K562 (cell line): ENCODE measurements around the gene HFE. TPM values are rescaled to one million over a fixed set of nuclear protein-coding genes. Genes with fewer than 3 reads are reported as not detected.

Experiments used
- ARHGAP35 ChIP-seq: fragments of 450-650 bp; IDR thresholded peaks from 2 replicates; pipeline ENCODE4 v1.6.1; 2018; ENCODE audit not compliant: partially characterized antibody
- ARNT ChIP-seq, 2 experiments: fragments of 450-650 bp; IDR thresholded peaks; 2 replicates each; pipeline ENCODE4 v1.6.1; 2016; ENCODE audit warnings: mild to moderate bottlenecking in 1 of 2
- ATF4 ChIP-seq: fragments of 450-650 bp; formaldehyde crosslinking; IDR thresholded peaks from 2 replicates; pipeline ENCODE4 v1.4.0; 2022; ENCODE audit warnings: mild to moderate bottlenecking, moderate library complexity
- CBX2 ChIP-seq: fragments of 200-600 bp; sonication (generic); IDR thresholded peaks from one replicate; pipeline ENCODE4 v1.6.1; 2012; ENCODE audit warnings: mild to moderate bottlenecking, low read length, inconsistent platforms; ENCODE audit not compliant: insufficient read depth, poor library complexity, severe bottlenecking
- CREB1 ChIP-seq, 2 experiments: sonication (generic) in 1 of 2; formaldehyde crosslinking in 1 of 2; IDR thresholded peaks; 2 replicates each; pipeline versions ENCODE4 v1.6.1 to v1.8.0; 2012 to 2022; ENCODE audit warnings: inconsistent platforms in 1 of 2, mild to moderate bottlenecking in 1 of 2, missing genetic modification reagents in 1 of 2, moderate library complexity in 1 of 2
- EZH2 ChIP-seq: IDR thresholded peaks from 2 replicates; pipeline ENCODE4 v1.6.1; 2012; ENCODE audit warnings: low read depth, mild to moderate bottlenecking, inconsistent platforms, low read length, borderline replicate concordance
- FOSL1 ChIP-seq: fragments of 200-800 bp; sonication (Bioruptor generic); conservative IDR thresholded peaks from 2 replicates; pipeline ENCODE4 v1.6.1; 2016; ENCODE audit warnings: missing genetic modification characterization, missing compliant biosample characterization
- FOXK1 ChIP-seq: sonication (generic); formaldehyde crosslinking; IDR thresholded peaks from 2 replicates; pipeline ENCODE4 v1.8.0; 2022; ENCODE audit warnings: missing genetic modification reagents, mild to moderate bottlenecking, borderline replicate concordance
- GABPB2 ChIP-seq: fragments of 250-450 bp; sonication (Bioruptor Pico); conservative IDR thresholded peaks from 2 replicates; pipeline ENCODE4 v1.5.1; 2021; ENCODE audit warnings: mild to moderate bottlenecking
- HNRNPL ChIP-seq: fragments of 200-400 bp; formaldehyde crosslinking; IDR thresholded peaks from 2 replicates; pipeline ENCODE4 v1.6.1; 2017; ENCODE audit warnings: low read depth, mild to moderate bottlenecking, low read length
- MYNN ChIP-seq, 2 experiments: sonication (generic); formaldehyde crosslinking in 1 of 2; IDR thresholded peaks; 2 replicates each; pipeline versions ENCODE4 v1.5.0 to v1.6.1; 2016 to 2020; ENCODE audit warnings: antibody characterized with exemption in 1 of 2, missing genetic modification reagents in 1 of 2
- NR2F6 ChIP-seq: fragments of 450-650 bp; formaldehyde crosslinking; IDR thresholded peaks from 2 replicates; pipeline ENCODE4 v1.4.0; 2020; ENCODE audit warnings: mild to moderate bottlenecking
- PTRF ChIP-seq: fragments of 450-650 bp; IDR thresholded peaks from 2 replicates; pipeline ENCODE4 v1.6.1; 2016; ENCODE audit warnings: mild to moderate bottlenecking, missing genetic modification characterization, missing compliant biosample characterization
- RAD51 ChIP-seq: fragments of 450-650 bp; IDR thresholded peaks from 2 replicates; pipeline ENCODE4 v1.7.1; 2016; ENCODE audit warnings: low read depth, mild to moderate bottlenecking, borderline replicate concordance
- RBM15 ChIP-seq: fragments of 200-400 bp; formaldehyde crosslinking; IDR thresholded peaks from 2 replicates; pipeline ENCODE4 v1.6.1; 2018; ENCODE audit warnings: mild to moderate bottlenecking, low read length, moderate library complexity; ENCODE audit not compliant: insufficient read depth
- SMAD4 ChIP-seq: fragments of 250-450 bp; sonication (Bioruptor Pico); conservative IDR thresholded peaks from 2 replicates; pipeline ENCODE4 v1.8.0; 2021; ENCODE audit warnings: inconsistent platforms, mild to moderate bottlenecking, moderate library complexity
- SNRNP70 ChIP-seq: fragments of 200-400 bp; formaldehyde crosslinking; optimal IDR thresholded peaks from 2 replicates; pipeline ENCODE3; 2017; ENCODE audit warnings: low read depth, low read length
- STAG1 ChIP-seq: sonication (generic); formaldehyde crosslinking; IDR thresholded peaks from 2 replicates; pipeline ENCODE4 v1.5.0; 2020; ENCODE audit warnings: missing genetic modification reagents, borderline replicate concordance
- TAF15 ChIP-seq: fragments of 200-400 bp; formaldehyde crosslinking; IDR thresholded peaks from 2 replicates; pipeline ENCODE4 v1.6.1; 2017; ENCODE audit warnings: mild to moderate bottlenecking, low read depth, low read length, moderate library complexity
- TEAD1 ChIP-seq, 2 experiments: fragments of 450-650 bp in 1 of 2; sonication (generic) in 1 of 2; formaldehyde crosslinking; IDR thresholded peaks; 2 replicates each; pipeline versions ENCODE4 v1.4.0 to v1.8.0; 2020 to 2022; ENCODE audit warnings: mild to moderate bottlenecking in 2 of 2, missing genetic modification reagents in 1 of 2
- TFAP4 ChIP-seq: sonication (generic); formaldehyde crosslinking; IDR thresholded peaks from 2 replicates; pipeline ENCODE4 v1.8.0; 2022; ENCODE audit warnings: missing genetic modification reagents, mild to moderate bottlenecking, moderate library complexity, borderline replicate concordance
- TRIM28 ChIP-seq: fragments of 450-650 bp; IDR thresholded peaks from 2 replicates; pipeline ENCODE4 v1.6.1; 2017
- USF1 ChIP-seq: sonication (generic); formaldehyde crosslinking; IDR thresholded peaks from 2 replicates; pipeline ENCODE4 v1.9.0; 2022; ENCODE audit warnings: mild to moderate bottlenecking, missing genetic modification reagents
- ZNF24 ChIP-seq: fragments of 450-650 bp; IDR thresholded peaks from 2 replicates; pipeline ENCODE4 v1.6.1; 2016
- ZNF253 ChIP-seq: fragments of 250-450 bp; sonication (Bioruptor Pico); conservative IDR thresholded peaks from 2 replicates; pipeline ENCODE4 v1.6.1; 2021; ENCODE audit warnings: mild to moderate bottlenecking
- ZNF274 ChIP-seq: IDR thresholded peaks from 2 replicates; pipeline ENCODE4 v1.6.1; 2011; ENCODE audit warnings: low read depth, mild to moderate bottlenecking, low read length, moderate library complexity, borderline replicate concordance
- ZNF449 ChIP-seq: fragments of 250-450 bp; sonication (Bioruptor Pico); IDR thresholded peaks from 2 replicates; pipeline ENCODE4 v1.8.0; 2022; ENCODE audit warnings: moderate library complexity, mild to moderate bottlenecking, inconsistent platforms
- ZNF695 ChIP-seq: fragments of 450-650 bp; formaldehyde crosslinking; IDR thresholded peaks from 2 replicates; pipeline ENCODE4 v1.4.0; 2020; ENCODE audit warnings: mild to moderate bottlenecking, moderate library complexity
- polyA plus RNA-seq, 8 experiments: library from polyadenylated mRNA; depleted of rRNA in 4 of 8; stranded (reverse) in 5 of 8; unstranded in 3 of 8; fragments of >200 nt; fragmentation: Nextera tagmentation in 2 of 8; fragmentation: Illumina TruSeq in 1 of 8; extraction: Ambion mirVana in 2 of 8; extraction: Trizol in 1 of 8; gene quantifications; 2 replicates each; pipeline versions ENCODE4 v1.2.1 to v1.2.3, GENCODE V29; 2011 to 2014; ENCODE audit warnings: inconsistent platforms in 1 of 8, missing spikeins in 1 of 8
- total RNA-seq, 7 experiments: library from RNA; depleted of rRNA in 6 of 7; stranded (reverse); fragments of >200 nt in 6 of 7; fragmentation: Illumina TruSeq in 2 of 7; extraction: Trizol in 2 of 7; gene quantifications; 2 replicates each; pipeline versions ENCODE4 v1.2.1 to v1.2.3, GENCODE V29; 2011 to 2021; ENCODE audit warnings: low replicate concordance in 1 of 7

Gene HFE
- total and polyA plus RNA-seq, 9 of the 15 experiments (the other 6 are each of a cell fraction or from before 2014, with no cell fraction given): 0.14 to 1.2 (median 0.76) TPM

GRCh38 chr6:26065952-26066380 is 21.3 kb upstream of the HFE start (continued):
- TF ChIP-seq FOXK1 (CRISPR knock-in tag) (no peak), ZNF449 (CRISPR knock-in tag) (no peak), STAG1 (CRISPR knock-in tag) (no peak), ATF4 (CRISPR knock-in tag) (0 out of 2 replicates have a peak, but pooled peaks have one; percentile 29), ARHGAP35 (no peak), MYNN (IDR thresholded peaks at IDR 0.05) (no peak), MYNN (CRISPR knock-in tag; IDR thresholded peaks at IDR 0.05) (no peak), ZNF695 (CRISPR knock-in tag) (no peak), RBM15 (no peak), ZNF24 (no peak), SNRNP70 (no peak), USF1 (CRISPR knock-in tag) (no peak), TEAD1 (CRISPR knock-in tag; IDR thresholded peaks at IDR 0.05) (no peak), HNRNPL (no peak), SMAD4 (no peak), ZNF253 (CRISPR knock-in tag) (no peak), TFAP4 (no peak), GABPB2 (CRISPR knock-in tag) (no peak), RAD51 (no peak), NR2F6 (CRISPR knock-in tag) (no peak), TRIM28 (no peak), TAF15 (no peak), CREB1 (IDR thresholded peaks at IDR 0.05) (no peak), CREB1 (CRISPR knock-in tag; IDR thresholded peaks at IDR 0.05) (no peak), PTRF (tag) (no peak), FOSL1 (tag) (peak; percentile 48), ARNT (IDR thresholded peaks at IDR 0.05) (peak in 1 of 2 experiments; percentile 66; a peak in 2 of 4 replicates), EZH2 (no peak), CBX2 (no peak), ZNF274 (no peak)
